IMR-90 (cell line): ENCODE measurements around the gene PPT2. TPM values are rescaled to one million over a fixed set of nuclear protein-coding genes. Genes with fewer than 3 reads are reported as not detected.

Experiments used
- ATAC-seq: fragments of 200-7000 bp; cut with Tn5 transposase; 2 replicates; pipeline ENCODE4 v1.9.1; 2020; ENCODE audit warnings: low read depth, mild to moderate bottlenecking, moderate library complexity
- BruUV-seq: library from RNA; stranded (reverse); fragments of 400-500 nt; replicated peaks from 2 replicates; lab custom pipeline; 2021; lab: Mats Ljungman, UMichigan
- CTCF ChIA-PET: fragments of 300-600 bp; formaldehyde crosslinking; extraction: SDS; loops from one replicate; lab custom pipeline; 2021; ENCODE audit warnings: antibody characterized with exemption; lab: Yijun Ruan, JAX
- POLR2A ChIA-PET: fragments of 300-600 bp; sonication (Branson Sonifier 250); formaldehyde crosslinking; loops from one replicate; lab custom pipeline; 2022; ENCODE audit warnings: antibody characterized with exemption; ENCODE audit not compliant: unreplicated experiment; lab: Charles Lee
- DNase-seq: peaks from one replicate; pipeline ENCODE4 v3.0.0; 2013
- H2AFZ ChIP-seq: replicated peaks from 2 replicates; pipeline ENCODE3; 2013; ENCODE audit warnings: low read length, mild to moderate bottlenecking; ENCODE audit not compliant: poor library complexity
- H2AK5ac ChIP-seq: 2 replicates; pipeline ENCODE4 v1.6.1; 2013; ENCODE audit warnings: low read depth, low read length, inconsistent platforms
- H2AK9ac ChIP-seq: replicated peaks from 2 replicates; pipeline ENCODE3; 2013; ENCODE audit warnings: mild to moderate bottlenecking, low read depth, low read length, moderate library complexity; ENCODE audit not compliant: poor library complexity
- H2BK120ac ChIP-seq: 2 replicates; pipeline ENCODE4 v1.6.1; 2013; ENCODE audit warnings: low read depth, low read length, inconsistent platforms
- H2BK15ac ChIP-seq: 3 replicates; pipeline ENCODE4 v1.6.1; 2013; ENCODE audit warnings: low read depth, low read length, inconsistent platforms
- H2BK20ac ChIP-seq: 2 replicates; pipeline ENCODE4 v1.6.1; 2013; ENCODE audit warnings: low read depth, mild to moderate bottlenecking, inconsistent platforms, low read length, moderate library complexity
- H2BK5ac ChIP-seq: 2 replicates; pipeline ENCODE4 v1.6.1; 2013; ENCODE audit warnings: mild to moderate bottlenecking, low read depth, low read length, inconsistent platforms; ENCODE audit not compliant: poor library complexity, severe bottlenecking
- H3K14ac ChIP-seq: replicated peaks from 2 replicates; pipeline ENCODE4 v1.6.1; 2013; ENCODE audit warnings: low read depth, low read length, inconsistent platforms
- H3K18ac ChIP-seq: 2 replicates; pipeline ENCODE4 v1.6.1; 2013; ENCODE audit warnings: low read depth, low read length, control low read depth
- H3K23ac ChIP-seq: 2 replicates; pipeline ENCODE4 v1.6.1; 2013; ENCODE audit warnings: low read depth, low read length, inconsistent platforms
- H3K27ac ChIP-seq: 2 replicates; pipeline ENCODE4 v1.5.1; 2013; ENCODE audit warnings: mild to moderate bottlenecking, control low read depth, low read length; ENCODE audit not compliant: insufficient read depth
- H3K27me3 ChIP-seq: 2 replicates; pipeline ENCODE4 v1.6.1; 2013; ENCODE audit warnings: low read length; ENCODE audit not compliant: control insufficient read depth, insufficient read depth
- H3K36me3 ChIP-seq: 2 replicates; pipeline ENCODE4 v1.6.1; 2013; ENCODE audit warnings: low read length, mixed read lengths; ENCODE audit not compliant: control insufficient read depth, insufficient read depth
- H3K4ac ChIP-seq: 2 replicates; pipeline ENCODE4 v1.6.1; 2013; ENCODE audit warnings: low read depth, low read length, inconsistent platforms
- H3K4me1 ChIP-seq: 2 replicates; pipeline ENCODE4 v1.6.1; 2013; ENCODE audit warnings: low read length, mixed read lengths; ENCODE audit not compliant: control insufficient read depth, insufficient read depth
- H3K4me2 ChIP-seq: 2 replicates; pipeline ENCODE4 v1.6.1; 2013; ENCODE audit warnings: low read depth, mild to moderate bottlenecking, control low read depth, low read length, moderate library complexity
- H3K4me3 ChIP-seq: 2 replicates; pipeline ENCODE4 v1.5.1; 2013; ENCODE audit warnings: low read depth, mild to moderate bottlenecking, control low read depth, low read length, moderate library complexity; ENCODE audit not compliant: insufficient read depth
- H3K56ac ChIP-seq: 2 replicates; pipeline ENCODE4 v1.6.1; 2013; ENCODE audit warnings: low read length, inconsistent platforms; ENCODE audit not compliant: insufficient read depth; ENCODE audit errors: extremely low read depth
- H3K79me1 ChIP-seq, 2 experiments: 2 replicates each; pipeline ENCODE4 v1.6.1; 2013; ENCODE audit warnings: low read length in 2 of 2, inconsistent platforms in 1 of 2, low read depth in 1 of 2
- H3K9ac ChIP-seq: 2 replicates; pipeline ENCODE4 v1.6.1; 2013; ENCODE audit warnings: low read depth, low read length, control low read depth
- H3K9me1 ChIP-seq: 2 replicates; pipeline ENCODE4 v1.6.1; 2013; ENCODE audit warnings: low read length, inconsistent platforms; ENCODE audit not compliant: insufficient read depth
- H3K9me3 ChIP-seq: 2 replicates; pipeline ENCODE4 v1.6.1; 2013; ENCODE audit warnings: low read length; ENCODE audit not compliant: control insufficient read depth, insufficient read depth
- H4K20me1 ChIP-seq: 2 replicates; pipeline ENCODE4 v1.6.1; 2013; ENCODE audit warnings: low read length, inconsistent platforms; ENCODE audit not compliant: insufficient read depth
- H4K5ac ChIP-seq: 2 replicates; pipeline ENCODE4 v1.6.1; 2013; ENCODE audit warnings: mild to moderate bottlenecking, low read depth, low read length, control low read depth
- H4K8ac ChIP-seq, 2 experiments: 2 replicates each; pipeline ENCODE4 v1.6.1; 2013; ENCODE audit warnings: low read depth in 2 of 2, low read length in 2 of 2, control low read depth in 1 of 2, inconsistent platforms in 1 of 2
- H4K91ac ChIP-seq: 2 replicates; pipeline ENCODE4 v1.6.1; 2013; ENCODE audit warnings: low read depth, low read length, inconsistent platforms; ENCODE audit not compliant: insufficient read depth
- BHLHE40 ChIP-seq: fragments of 150-350 bp; IDR thresholded peaks from 2 replicates; pipeline ENCODE4 v1.6.1; 2016; ENCODE audit warnings: mild to moderate bottlenecking, low read depth, low read length
- CHD1 ChIP-seq: IDR thresholded peaks from 2 replicates; pipeline ENCODE4 v1.6.1; 2012; ENCODE audit warnings: low read depth, low read length, improper control_type of control experiment
- FOS ChIP-seq: fragments of 150-350 bp; IDR thresholded peaks from 2 replicates; pipeline ENCODE4 v1.6.1; 2016; ENCODE audit warnings: low read depth, low read length
- MAZ ChIP-seq: IDR thresholded peaks from 2 replicates; pipeline ENCODE4 v1.6.1; 2012; ENCODE audit warnings: low read depth, mild to moderate bottlenecking, low read length, improper control_type of control experiment, moderate library complexity, borderline replicate concordance
- MXI1 ChIP-seq: IDR thresholded peaks from 2 replicates; pipeline ENCODE4 v1.6.1; 2012; ENCODE audit warnings: low read depth, mild to moderate bottlenecking, low read length, moderate library complexity, borderline replicate concordance
- NFE2L2 ChIP-seq: fragments of 150-350 bp; IDR thresholded peaks from 2 replicates; pipeline ENCODE4 v1.6.1; 2016; ENCODE audit warnings: low read depth, mild to moderate bottlenecking, low read length
- POLR2A ChIP-seq: IDR thresholded peaks from 2 replicates; pipeline ENCODE4 v1.6.1; 2012; ENCODE audit warnings: mild to moderate bottlenecking, low read depth, low read length
- USF2 ChIP-seq: fragments of 150-350 bp; IDR thresholded peaks from 2 replicates; pipeline ENCODE4 v1.6.1; 2017; ENCODE audit warnings: mild to moderate bottlenecking, antibody characterized with exemption, low read length, low read depth
- WGBS, 2 experiments: methylation state at CpG; one replicate each; pipeline versions ENCODE4 v1.1.5 to v1.1.7; 2013; ENCODE audit warnings: missing lambda C conversion rate in 2 of 2; ENCODE audit not compliant: insufficient read length in 1 of 2; ENCODE audit errors: extremely low coverage in 2 of 2; 5-methylcytosine and 5-hydroxymethylcytosine counted together
- dilution Hi-C: fragments of 300-500 bp; cut with HindIII; formaldehyde crosslinking; loops from one replicate; pipeline ENCODE4 v1.14.3; 2018; ENCODE audit warnings: low sequenced_read_pairs; ENCODE audit not compliant: unreplicated experiment
- in situ Hi-C: fragments of 300-500 bp; cut with MboI; formaldehyde crosslinking; loops from 3 replicates; pipeline ENCODE4 v1.14.3; 2019; ENCODE audit warnings: low sequenced_read_pairs, inconsistent platforms, mixed read lengths
- intact Hi-C: fragments of 100-400 bp; cut with micrococcal nuclease; formaldehyde crosslinking; loops from 2 replicates; pipeline ENCODE4 v1.10.0; 2022
- polyA plus RNA-seq, 3 experiments: library from polyadenylated mRNA; depleted of rRNA; stranded (reverse); fragments of >200 nt; gene quantifications; 2 replicates each; pipeline ENCODE4 v1.2.3, GENCODE V29; 2012; ENCODE audit warnings: low replicate concordance in 1 of 3
- total RNA-seq: library from RNA; depleted of rRNA; stranded (reverse); fragments of >200 nt; gene quantifications from 2 replicates; pipeline ENCODE4 v1.2.3, GENCODE V29; 2012

The PPT2 gene
- total and polyA plus RNA-seq, 2 of the 4 experiments (the other 2 are of a cell fraction): 3.2 to 16.2 TPM

- no peak overlapping the region for H4K91ac ChIP-seq
- no TSS peak for BruUV-seq
- no peaks in the 10 kb centered on the region for H3K9me3 ChIP-seq
- dilution Hi-C loops: no loop called here
- no peaks in the 10 kb centered on the region for H4K20me1 ChIP-seq
- no peak overlapping the region for H3K4me2 ChIP-seq
- ATAC-seq: no peak
- peaks cover 25% of the 10 kb centered on the region for H3K9me1 ChIP-seq
- in situ Hi-C loops: loop anchor here (5.0 to 25.0 kb wide), 2 partner anchors 77 to 768 kb away; partner anchors contain the start of genes BRD2 and HLA-DMA
- peak overlapping the region; percentile 23; the same call in 1 of the 2 replicates for H2AK5ac ChIP-seq
- no peak overlapping the region for H3K4ac ChIP-seq
- no peak overlapping the region for H2BK120ac ChIP-seq
- ChIA-PET CTCF (no interaction called here), POLR2A (interaction anchor here (0.5 kb wide), 1 partner anchor 15 kb away, joined by 15 read pairs; no protein-coding TSS in a partner anchor)
- no peak overlapping the region for H2BK5ac ChIP-seq
- H3K14ac ChIP-seq: no peak overlapping the region
- H3K4me3 ChIP-seq: no peak overlapping the region
- no peak for DNase-seq
- peak overlapping the region in 1 of 2 experiments; percentile 92; a peak in 2 of 4 replicates for H4K8ac ChIP-seq
- 92% methylated on average over 2 of the region's 4 CpGs; no CpG with 5 or more reads in 1 of the 2 experiments for WGBS, 2 experiments
- intact Hi-C loops: no loop called here
- H3K36me3 ChIP-seq: no peaks in the 10 kb centered on the region
- no peak overlapping the region for H3K27ac ChIP-seq
- H2BK20ac ChIP-seq: no peak overlapping the region
- H3K27me3 ChIP-seq: no peaks in the 10 kb centered on the region
- no peak overlapping the region for H3K23ac ChIP-seq
- no peak overlapping the region for H2BK15ac ChIP-seq
- TF ChIP-seq MXI1 (no peak), CHD1 (no peak), MAZ (no peak), NFE2L2 (no peak), POLR2A (no peak), FOS (no peak), USF2 (no peak), BHLHE40 (no peak)
- H3K9ac ChIP-seq: no peak overlapping the region
- no peak overlapping the region for H3K56ac ChIP-seq
- H3K18ac ChIP-seq: no peak overlapping the region
- H2AFZ ChIP-seq: no peak overlapping the region
- no peak overlapping the region for H4K5ac ChIP-seq
- peaks cover 18 to 45% of the 10 kb centered on the region in 2 experiments for H3K79me1 ChIP-seq
- peak overlapping the region; percentile 88 for H2AK9ac ChIP-seq
- H3K4me1 ChIP-seq: peaks cover 15% of the 10 kb centered on the region
These were observed 40.4 kb downstream of the PPT2 start for GRCh38 chr6:32194388-32194787.
